ENCODE results near the gene CACNG6. TPM values are rescaled to one million over a fixed set of nuclear protein-coding genes. Genes with fewer than 3 reads are reported as not detected.

CACNG6 gene
- total RNA-seq, 1 experiment from 2014 or later, result 7.5 TPM

DNA sequence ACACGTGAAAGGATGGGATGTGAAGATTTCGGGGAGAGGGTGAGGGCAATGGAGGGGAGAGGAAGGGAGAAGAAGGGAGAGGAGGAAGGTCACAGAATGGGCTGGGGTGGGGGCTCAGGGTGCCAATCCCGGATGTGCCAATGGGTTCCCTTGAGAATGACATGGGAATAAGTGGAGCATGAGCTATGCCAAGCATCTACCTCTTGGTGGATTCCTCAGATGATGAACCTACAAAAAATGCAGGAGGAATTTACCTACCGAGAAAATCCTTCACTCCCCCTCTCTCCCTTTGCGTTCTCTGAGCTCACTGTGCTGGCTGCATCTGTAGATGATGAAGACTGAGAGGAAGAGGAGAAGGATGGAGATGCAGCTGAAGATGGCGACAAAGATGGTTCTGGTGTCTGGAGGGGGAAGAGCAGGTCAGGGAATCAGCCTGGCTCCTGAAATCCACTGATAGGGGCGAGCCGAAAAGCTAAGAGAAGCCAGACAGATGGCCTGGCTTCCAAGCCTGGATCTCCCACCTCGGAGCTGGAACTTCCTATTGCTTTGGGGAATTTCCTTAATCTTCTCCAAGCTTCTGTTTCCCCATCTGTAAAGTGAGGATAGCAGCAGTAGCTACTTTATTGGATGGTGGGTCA lies 50.7 kb downstream of the CACNG6 start:
- DNase-seq (ENCODE audit: low spot score), result peak; percentile 69

DNA sequence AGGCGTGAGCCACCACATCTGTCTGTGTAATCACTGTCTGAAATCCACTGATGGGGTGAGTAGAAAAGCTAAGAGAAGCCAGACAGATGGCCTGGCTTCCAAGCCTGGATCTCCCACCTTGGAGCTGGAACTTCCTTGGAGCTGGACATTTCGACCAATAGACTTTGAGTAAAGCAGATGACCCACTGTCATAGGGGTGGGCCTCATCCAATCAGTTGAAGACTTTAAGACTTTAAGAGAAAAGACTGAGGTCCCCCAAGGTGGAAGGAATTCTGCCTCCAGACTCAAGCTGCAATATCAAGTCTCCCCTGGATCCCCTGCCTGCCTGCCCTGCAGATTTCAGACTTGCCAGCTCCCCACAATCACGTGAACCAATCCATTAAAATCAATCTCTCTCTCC lies 51.6 kb downstream of the CACNG6 start:
- DNase-seq (ENCODE audit: low spot score), result no peak

DNA sequence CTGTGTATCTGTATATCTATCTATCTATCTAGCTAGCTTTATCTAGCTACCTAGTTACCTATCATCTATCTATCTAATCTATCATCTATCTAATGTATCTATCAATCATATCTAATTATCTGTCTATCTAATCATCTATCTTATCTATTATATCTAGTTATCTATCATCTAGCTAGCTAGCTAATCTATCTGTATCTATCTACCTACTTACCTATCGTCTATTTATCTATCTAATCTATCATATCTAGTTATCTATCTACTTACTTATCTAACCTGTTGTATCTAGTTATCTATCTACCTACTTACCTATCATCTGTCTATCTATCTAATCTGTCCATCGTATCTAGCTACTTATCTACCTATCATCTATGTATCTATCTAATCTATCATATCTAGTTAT lies 54.3 kb downstream of the CACNG6 start:
- no peak for DNase-seq (ENCODE audit: low spot score)

- DNase-seq (ENCODE audit: low spot score), result no peak
These were observed 56.2 kb downstream of the CACNG6 start for GRCh38 chr19:54047616-54048015.

Other genes starting within 250 kb of the CACNG6 start
- gene NLRP12, start 167.3 kb upstream of the CACNG6 start, total RNA-seq (2014; rRNA removed; shearing (Covaris generic)), result not detected in 2 replicates
- 34.9 and 49.7 TPM in 2 replicates for gene MYADM, start 123.8 kb upstream of the CACNG6 start, total RNA-seq (2014; rRNA removed; shearing (Covaris generic))
- gene PRKCG, start 109.4 kb upstream of the CACNG6 start, total RNA-seq (2014; rRNA removed; shearing (Covaris generic)), result 2.2 TPM in 1 of 2 replicates, not detected in the other
- 0.07 TPM in 1 of 2 replicates, not detected in the other for gene CACNG7, start 82.4 kb upstream of the CACNG6 start, total RNA-seq (2014; rRNA removed; shearing (Covaris generic))
- gene CACNG8, start 28.7 kb upstream of the CACNG6 start, total RNA-seq (2014; rRNA removed; shearing (Covaris generic)), result 0.43 and 0.72 TPM in 2 replicates
- gene VSTM1, start 72.3 kb downstream of the CACNG6 start, total RNA-seq (2014; rRNA removed; shearing (Covaris generic)), result not detected in 2 replicates
- gene TARM1, start 89.7 kb downstream of the CACNG6 start, total RNA-seq (2014; rRNA removed; shearing (Covaris generic)), result not detected in 2 replicates
- gene OSCAR, start 109.2 kb downstream of the CACNG6 start, total RNA-seq (2014; rRNA removed; shearing (Covaris generic)), result 0.41 TPM in 1 of 2 replicates, not detected in the other
- gene NDUFA3, start 111.2 kb downstream of the CACNG6 start, total RNA-seq (2014; rRNA removed; shearing (Covaris generic)), result 79.7 and 156 TPM in 2 replicates
- 49.9 and 53.8 TPM in 2 replicates for gene TFPT, start 124.0 kb downstream of the CACNG6 start, total RNA-seq (2014; rRNA removed; shearing (Covaris generic))
- gene PRPF31, start 124.1 kb downstream of the CACNG6 start, total RNA-seq (2014; rRNA removed; shearing (Covaris generic)), result 135 and 162 TPM in 2 replicates
- 21.1 and 25.5 TPM in 2 replicates for gene CNOT3, start 146.1 kb downstream of the CACNG6 start, total RNA-seq (2014; rRNA removed; shearing (Covaris generic))
- 18.7 and 21.1 TPM in 2 replicates for gene LENG1, start 168.1 kb downstream of the CACNG6 start, total RNA-seq (2014; rRNA removed; shearing (Covaris generic))
- not detected in 2 replicates for gene TMC4, start 181.5 kb downstream of the CACNG6 start, total RNA-seq (2014; rRNA removed; shearing (Covaris generic))
- gene MBOAT7, start 197.9 kb downstream of the CACNG6 start, total RNA-seq (2014; rRNA removed; shearing (Covaris generic)), result 405 and 408 TPM in 2 replicates
- gene TSEN34, start 199.7 kb downstream of the CACNG6 start, total RNA-seq (2014; rRNA removed; shearing (Covaris generic)), result 222 and 277 TPM in 2 replicates
- 1,527 and 1,817 TPM in 2 replicates for gene RPS9, start 209.2 kb downstream of the CACNG6 start, total RNA-seq (2014; rRNA removed; shearing (Covaris generic))
- not detected in 2 replicates for gene LILRB3, start 231.4 kb downstream of the CACNG6 start, total RNA-seq (2014; rRNA removed; shearing (Covaris generic))

Measured in A172 (cell line).